ENCODE measurements around the gene ESF1.

ESF1 gene

DNA sequence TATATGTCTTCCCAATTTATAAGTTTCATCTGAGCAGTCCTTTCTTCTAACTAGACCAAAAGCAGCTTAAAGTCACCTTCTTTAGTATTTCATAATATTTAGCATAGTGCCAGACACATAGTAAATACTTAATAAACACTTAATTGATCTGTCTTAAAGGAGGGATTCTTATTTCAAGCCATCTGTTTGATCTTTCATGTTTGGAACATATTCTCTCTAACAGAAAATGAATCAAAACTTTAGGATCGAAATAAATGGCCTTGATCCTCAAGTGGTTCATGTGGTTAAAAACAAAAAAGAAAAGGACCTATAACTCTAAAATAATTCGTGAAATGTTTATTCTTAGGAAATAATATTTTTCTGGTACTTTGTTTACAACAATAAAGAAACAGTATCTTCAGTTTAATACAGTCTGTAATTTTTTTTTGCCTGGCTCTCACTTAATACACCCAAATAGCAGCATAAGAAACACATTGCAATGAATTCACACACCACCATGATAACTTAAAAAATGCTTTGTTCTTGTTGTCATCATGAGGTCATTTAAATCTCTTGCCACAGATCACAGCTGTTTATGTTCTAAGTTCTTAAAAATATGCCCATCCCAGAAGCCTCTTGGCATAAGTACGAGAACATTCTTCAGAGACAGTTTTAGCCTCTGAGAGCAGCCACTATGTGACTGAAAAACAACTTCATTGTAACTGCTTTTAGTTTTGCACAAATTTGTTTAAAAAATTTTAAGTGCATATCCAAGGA, 48.1 kb downstream of the ESF1 start:
- DNase-seq, result no peak

- no peak for DNase-seq
Measured at GRCh38 chr20:13735826-13736225, 48.9 kb downstream of the ESF1 start.

DNA sequence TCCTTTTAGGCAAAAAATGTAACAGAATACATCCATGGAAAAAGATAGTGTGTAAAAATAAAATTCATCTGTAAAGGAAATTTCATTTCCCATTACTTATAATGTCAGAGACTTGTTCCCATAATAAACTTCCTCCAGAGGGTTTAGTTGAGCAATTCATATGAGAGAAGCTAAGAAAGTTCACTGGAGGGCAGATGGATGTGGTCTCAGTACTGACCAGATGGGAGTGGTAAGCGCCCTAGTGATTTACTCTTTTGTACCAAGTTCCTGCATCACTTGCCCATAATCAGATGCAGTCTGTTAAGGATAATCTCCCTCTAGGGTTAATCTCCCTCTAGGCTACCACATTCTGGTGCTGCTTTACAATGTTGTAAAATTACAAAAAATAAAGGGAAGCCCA, 61.7 kb downstream of the ESF1 start:
- DNase-seq, result no peak

DNA sequence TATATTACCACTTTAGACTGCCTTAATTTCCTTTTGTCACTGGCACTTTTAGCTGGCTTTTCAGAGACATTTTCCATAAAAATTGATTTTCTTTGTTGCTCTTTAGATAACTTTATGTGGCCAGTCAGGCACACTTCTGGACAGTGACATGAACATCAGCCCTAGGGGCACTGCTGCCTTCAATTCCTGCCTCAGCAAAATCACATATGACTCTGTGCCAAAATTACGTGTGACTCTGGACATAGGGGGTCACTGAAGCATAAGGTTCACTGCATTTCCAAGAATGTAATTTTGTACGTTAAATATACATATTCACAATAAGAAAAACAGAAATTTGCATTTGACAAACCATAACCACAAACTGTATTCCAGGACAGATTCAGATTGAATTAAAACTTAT, 66.5 kb downstream of the ESF1 start:
- no peak for DNase-seq

GRCh38 chr20:13717631-13718044, 67.1 kb downstream of the ESF1 start:
- DNase-seq, result no peak

DNA sequence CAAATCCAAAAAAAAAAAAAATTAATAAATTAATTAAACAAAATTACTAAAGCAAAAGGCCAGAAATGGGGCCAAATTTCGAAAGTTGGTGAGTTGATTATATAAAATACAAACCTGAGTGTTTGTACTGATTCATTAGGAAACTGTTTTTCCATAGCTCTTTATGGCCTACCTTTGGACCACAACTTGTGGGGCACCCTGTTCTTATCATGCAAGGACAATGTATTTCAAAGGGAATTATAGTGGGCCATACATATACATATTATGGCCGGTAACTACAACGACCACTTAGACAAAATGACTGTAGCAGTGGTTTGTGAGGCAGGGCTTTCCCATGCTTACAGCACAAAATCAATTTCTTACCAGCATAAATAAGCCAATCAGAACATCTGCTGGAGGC, 69.5 kb downstream of the ESF1 start:
- no peak for DNase-seq

DNA sequence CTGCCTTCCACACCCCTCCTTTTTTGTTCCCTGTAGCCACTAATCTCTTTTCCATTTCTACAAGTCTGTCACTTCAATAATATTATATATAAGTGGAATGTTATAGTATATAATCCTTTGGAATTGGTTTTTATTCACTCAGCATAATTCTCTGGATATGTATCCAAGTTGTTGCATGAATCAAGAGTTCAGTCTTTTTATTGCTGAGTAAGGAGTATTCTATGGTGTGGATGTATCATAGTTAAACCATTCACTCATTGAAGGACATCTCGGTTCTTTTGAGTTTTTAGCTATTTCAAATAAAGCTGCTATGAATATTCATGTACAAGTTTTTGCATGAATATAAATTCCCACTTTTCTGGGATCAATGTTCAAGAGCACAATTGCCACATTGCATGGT, 76.5 kb downstream of the ESF1 start:
- no peak for DNase-seq

- no peak for DNase-seq
Measured at GRCh38 chr20:13703265-13703664, 81.5 kb downstream of the ESF1 start.

GRCh38 chr20:13701486-13701885, 83.2 kb downstream of the ESF1 start:
- no peak for DNase-seq

DNA sequence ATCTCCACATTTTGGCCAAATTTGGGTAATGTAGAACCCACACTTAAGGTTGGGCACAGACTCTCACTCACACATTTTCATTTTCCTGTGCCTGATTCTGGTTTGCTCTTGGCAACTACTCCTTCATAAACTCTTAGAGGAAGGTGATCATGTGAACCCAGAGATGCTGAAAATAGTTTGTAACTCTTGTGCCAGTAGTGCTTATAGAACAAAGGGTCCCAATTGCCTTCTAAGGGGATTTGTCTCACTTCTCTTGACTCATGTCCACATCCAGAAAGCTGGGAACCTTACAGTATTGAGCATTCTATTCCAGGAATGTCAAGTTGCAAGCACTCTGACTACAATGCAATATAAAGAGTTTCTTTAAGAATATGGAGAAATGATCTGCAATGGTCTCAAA, 84.0 kb downstream of the ESF1 start:
- DNase-seq, result no peak

DNA sequence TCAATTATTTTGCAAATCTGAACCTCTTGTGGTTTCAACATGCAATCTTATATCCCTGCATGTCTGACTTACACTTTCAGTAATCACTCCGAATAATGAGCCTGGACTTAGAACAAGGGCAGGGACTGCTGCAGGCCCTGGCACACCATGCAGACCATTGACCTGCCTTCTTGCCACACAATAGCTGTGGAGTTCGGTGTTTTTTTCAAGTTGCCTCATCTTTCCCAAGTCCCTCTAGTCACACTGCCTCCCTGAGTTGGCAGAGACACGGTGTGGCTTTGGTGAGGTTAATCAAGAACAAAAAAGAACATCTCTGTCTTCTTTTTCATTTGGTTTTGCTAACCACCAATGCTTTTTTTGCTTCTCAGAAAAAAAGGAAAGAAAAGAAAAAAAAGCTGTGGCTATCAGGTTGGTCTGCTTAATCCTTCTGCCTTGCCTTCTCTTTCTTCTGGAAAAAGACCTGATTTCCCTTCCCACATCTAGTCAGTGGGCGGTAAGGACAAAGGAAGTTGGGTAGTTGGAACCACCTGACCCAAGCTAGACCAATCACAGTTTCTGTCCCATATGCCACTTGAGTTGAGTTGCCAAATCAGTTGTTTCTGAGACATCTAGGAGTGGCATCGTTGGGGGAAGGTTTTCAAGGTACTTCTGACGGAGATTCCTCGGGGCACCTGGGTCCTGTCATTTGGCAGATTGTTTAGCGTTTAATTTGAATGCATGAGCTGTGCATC, 90.1 kb downstream of the ESF1 start:
- DNase-seq, result no peak

DNA sequence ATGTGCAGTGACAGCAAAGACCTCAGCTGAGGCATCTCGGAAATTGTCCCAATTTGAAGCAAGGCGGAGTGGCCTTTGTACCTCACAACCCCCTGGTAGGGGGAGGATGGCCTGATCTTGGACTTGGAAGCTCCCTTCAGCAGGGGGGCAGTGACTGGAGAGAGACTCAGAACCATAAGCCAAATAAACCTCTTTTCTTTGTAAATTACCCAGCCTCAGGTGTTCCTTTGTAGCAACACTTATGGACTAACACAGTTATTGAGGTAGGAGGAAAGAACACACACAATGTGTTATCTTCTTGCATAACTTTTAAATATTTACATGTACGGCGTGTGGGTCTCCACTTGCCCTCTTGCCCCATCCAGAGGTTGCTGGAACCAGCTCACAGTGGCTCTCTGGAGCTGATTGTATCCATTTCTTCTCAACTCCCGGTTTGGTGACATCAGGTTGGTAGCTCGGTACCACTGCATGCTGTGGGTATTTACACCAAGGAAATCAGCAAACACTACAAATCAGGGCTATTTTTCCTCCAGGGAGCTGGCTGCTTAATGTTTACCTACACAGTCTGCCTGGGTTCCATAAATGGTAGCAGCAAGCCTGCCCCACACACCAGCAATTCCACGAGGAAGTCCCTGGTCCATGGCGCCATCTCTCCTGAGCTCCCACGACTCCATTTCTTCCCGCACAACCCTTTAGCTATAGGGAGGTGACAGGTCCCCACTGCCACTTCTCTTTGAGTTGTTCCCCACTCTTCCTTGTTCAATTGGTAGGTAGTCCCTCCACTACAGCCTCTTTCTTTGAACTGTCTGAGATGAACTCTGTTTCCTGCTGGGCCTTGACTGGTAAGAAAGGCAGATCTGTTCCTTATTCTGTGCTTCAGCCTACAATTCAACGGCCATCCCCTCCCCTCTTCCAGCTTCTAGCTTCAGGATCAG, 91.7 kb downstream of the ESF1 start:
- no peak for DNase-seq

DNA sequence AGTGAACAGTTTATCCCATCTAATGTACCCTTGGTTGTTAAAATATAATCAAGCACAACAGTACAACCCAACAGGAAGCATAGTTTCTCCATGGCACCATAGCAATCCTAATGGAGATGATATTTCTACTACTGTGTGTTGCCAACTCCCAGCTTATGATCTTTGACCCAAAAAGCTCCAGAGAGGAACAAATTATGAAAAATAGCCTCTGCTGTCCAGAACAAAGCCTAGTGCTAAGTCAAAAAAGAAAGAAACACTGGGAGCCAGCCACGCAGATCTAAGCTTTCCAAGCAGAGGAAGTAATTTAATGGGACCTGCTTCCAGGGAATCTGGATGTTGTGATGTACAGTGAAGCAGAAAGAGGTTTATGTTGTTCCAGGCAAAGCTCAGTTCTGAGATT, 93.8 kb downstream of the ESF1 start:
- no peak for DNase-seq

DNA sequence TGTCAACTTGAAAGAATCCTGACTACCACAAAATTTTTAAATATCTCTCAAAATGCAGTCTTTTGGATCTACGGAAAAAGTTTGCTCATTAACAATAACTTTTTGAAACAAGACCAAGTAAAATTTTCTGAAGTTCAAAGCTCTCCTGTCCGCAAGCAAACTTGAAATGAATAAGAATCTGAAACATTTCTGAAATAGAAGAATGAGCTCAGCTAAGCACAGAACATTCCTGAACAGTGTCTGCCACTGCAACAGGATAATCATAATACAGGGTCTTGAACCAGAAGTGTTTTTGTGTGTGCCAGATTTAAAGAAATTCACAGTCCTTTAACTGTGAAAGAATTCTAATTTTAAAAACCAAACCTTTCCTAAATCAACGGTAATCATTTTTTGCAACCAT, 96.9 kb downstream of the ESF1 start:
- DNase-seq, result no peak

DNA sequence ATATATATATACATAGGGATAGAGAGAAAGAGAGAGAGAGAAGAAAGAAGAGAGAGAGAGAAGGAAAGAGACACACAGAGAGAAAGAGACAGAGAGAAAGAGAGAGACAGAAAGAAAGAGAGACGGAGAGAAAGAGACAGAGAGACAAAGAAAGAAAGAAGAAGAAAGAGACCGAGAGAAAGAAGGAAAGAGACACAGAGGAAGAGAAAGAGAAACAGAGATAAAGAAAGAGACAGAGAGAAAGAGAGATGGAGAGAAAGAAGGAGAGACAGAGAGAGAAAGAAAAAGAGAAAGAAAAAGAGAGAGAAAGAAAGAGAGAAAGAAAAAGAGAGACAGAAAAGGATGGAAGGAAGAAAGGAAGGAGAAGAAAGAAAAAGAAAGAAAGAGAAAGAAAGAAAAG, 99.1 kb downstream of the ESF1 start:
- DNase-seq, result no peak

- DNase-seq, result no peak
Measured at GRCh38 chr20:13684566-13685222, 100.0 kb downstream of the ESF1 start.

DNA sequence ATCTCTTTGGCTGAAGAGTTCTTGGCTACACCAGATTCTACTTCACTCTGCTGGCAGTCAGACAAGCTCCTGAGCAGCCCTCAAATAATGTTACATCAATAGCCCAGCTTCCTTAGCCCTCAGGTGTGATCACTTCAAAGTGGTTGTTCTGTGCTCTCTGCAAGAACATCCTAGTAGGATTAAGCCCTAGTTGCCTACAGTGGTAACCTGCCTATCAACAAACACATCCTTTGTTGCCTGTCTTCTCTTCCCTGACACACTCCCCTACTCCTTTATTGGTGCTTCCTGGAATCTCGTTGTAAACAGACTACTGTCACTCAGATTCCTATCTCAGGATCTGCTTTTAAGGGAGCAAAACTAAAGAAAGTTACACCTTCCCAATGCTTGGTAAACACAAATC, 100.9 kb downstream of the ESF1 start:
- DNase-seq, result no peak

DNA sequence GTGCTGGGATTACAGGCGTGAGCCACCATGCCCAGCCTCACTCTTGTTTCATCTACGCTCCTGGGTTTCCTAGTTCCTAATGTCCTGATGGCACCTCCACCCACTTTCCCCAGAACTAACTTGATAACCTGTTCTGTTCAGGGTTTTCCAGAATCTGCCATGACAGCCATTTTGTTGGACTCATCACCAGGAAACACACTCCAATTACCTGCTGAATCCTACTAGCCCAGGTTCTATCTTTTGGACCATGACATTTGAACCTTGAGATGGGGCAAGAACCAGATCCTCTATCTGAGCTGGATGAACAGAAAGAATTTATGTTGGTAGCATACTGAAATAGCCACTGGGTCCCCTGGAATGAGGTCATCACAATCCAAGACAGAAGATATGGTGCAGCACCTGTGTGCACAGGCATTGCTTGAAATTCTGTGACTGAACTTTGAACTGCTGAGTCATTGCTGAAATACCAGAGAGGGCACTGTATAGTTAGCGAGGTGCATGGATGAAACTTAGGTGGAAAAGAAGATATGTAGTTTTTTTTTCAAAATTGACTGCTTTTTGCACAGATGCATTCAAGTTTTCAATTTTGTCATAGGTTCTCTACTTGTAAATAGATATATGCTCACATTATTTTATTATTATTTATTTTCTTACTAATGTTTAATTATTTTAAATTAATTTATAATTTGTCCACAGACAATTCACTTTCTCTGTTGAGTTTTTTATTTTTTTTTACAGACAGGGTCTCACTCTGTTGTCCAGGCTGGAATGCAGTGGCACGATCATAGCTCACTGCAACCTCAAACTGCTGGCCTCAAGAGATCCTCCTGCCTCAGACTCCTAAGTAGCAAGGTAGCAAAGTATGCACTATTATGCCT, 103.2 kb downstream of the ESF1 start:
- DNase-seq, result no peak

DNA sequence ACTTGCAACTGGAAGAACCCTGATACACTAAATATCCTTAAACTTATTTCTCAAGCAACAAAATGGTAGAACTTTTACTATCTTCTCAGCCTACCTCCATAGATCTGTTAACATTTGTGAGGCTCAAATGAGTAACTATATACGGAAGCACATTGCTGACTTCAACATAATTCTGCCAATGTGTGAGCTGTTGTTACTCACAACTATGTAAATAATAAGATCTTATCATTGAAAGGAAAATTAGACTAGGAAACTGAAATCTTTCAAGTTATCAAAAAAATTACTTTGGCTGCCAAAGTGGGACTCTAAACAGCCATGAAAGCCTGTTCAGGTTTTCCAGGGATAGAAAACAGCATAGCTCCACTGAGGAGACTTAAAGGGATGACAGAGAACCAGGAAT, 105.8 kb downstream of the ESF1 start:
- DNase-seq, result no peak

DNA sequence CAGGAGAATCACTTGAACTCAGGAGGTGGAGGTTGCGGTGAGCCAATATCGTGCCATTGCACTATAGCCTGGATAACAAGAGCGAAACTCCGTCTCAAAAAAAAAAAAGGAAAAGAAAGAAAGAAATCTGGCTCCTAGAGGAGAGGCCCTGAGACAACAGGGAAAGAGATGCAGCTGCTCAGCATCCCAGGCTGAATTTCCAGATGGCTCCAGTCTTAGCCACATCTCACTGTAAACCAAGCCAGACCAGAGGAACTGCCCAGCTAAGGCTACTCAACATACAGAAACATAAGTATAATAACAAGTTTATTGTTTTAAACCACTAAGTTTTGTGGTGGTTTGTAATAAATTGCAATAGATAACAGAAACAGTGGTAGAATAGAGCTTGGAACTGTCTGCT, 107.5 kb downstream of the ESF1 start:
- DNase-seq, result no peak

DNA sequence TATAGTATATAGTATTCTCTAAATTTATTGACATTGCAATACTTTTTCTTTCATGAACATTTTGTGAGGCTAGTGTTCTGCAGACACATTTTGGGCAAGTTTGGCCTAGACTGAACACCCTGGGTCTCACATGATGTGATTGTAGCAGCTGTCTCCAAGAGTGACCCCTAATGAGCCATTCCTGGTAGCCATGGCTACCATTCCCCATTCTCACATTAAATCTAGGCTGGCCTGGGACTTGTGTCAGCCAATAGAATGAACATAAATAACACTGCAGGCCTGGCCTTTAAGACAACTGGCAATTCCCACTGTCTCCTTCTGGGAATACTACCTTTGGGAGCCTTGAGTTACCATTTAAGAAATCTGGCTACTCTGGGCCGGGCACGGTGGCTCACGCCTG, 108.0 kb downstream of the ESF1 start:
- no peak for DNase-seq

GRCh38 chr20:13672690-13673089, 112.0 kb downstream of the ESF1 start:
- no peak for DNase-seq

Measured in stimulated activated CD4-positive, alpha-beta T cell treated with anti-CD3 and anti-CD28 coated beads, Interleukin-15, amount 100 ng/mL, for 24 hours (primary cell).